K562 treated with DMSO at 1 percent for 48 hours (cell line): ENCODE results near the gene E2F4. TPM values are rescaled to one million over a fixed set of nuclear protein-coding genes. Genes with fewer than 3 reads are reported as not detected.

Experiments used
- total RNA-seq: library from RNA; unstranded; fragments of 300-600 nt; gene quantifications from 2 replicates; pipeline ENCODE4 v1.2.3, GENCODE V29; 2022; ENCODE audit warnings: low replicate concordance; ENCODE audit errors: extremely low read depth

The E2F4 gene
- not detected in 2 replicates for total RNA-seq

GRCh38 chr16:67191995-67192681, at the start of gene E2F4:
Gene E2F4 (plus strand): TSS chr16:67192155. CDS start chr16:67192228, 73 bp downstream.

GRCh38 chr16:67150833-67151396, 41.0 kb upstream of the E2F4 start, which contains the start of gene B3GNT9:
Gene B3GNT9 (minus strand): TSS chr16:67150998. CDS start chr16:67150485, 513 bp downstream.

GRCh38 chr16:67164599-67165061, 27.3 kb upstream of the E2F4 start, which contains the start of gene HSF4:
Gene HSF4 (plus strand): TSS chr16:67164745. CDS start chr16:67164812, 67 bp downstream.

GRCh38 chr16:67170168-67170948, 21.6 kb upstream of the E2F4 start, which contains the start of gene NOL3:
Gene NOL3 (plus strand): TSS chr16:67170538.

GRCh38 chr16:67183627-67184452, 8.1 kb upstream of the E2F4 start, which contains the start of gene MATCAP1:
Gene MATCAP1 (minus strand): TSS chr16:67183963. CDS start chr16:67180610, 3,353 bp downstream.

GRCh38 chr16:67190041-67190440, 1.9 kb upstream of the E2F4 start, which contains the start of gene EXOC3L1:
Gene EXOC3L1 (minus strand): TSS chr16:67190136. CDS start chr16:67189676, 460 bp downstream.

GRCh38 chr16:67199011-67199807, 7.3 kb downstream of the E2F4 start, which contains the start of gene ELMO3:
Gene ELMO3 (plus strand): TSS chr16:67199131. CDS start chr16:67199327, 196 bp downstream.

GRCh38 chr16:67226804-67227566, 35.0 kb downstream of the E2F4 start, which contains the start of gene TMEM208:
Gene TMEM208 (plus strand): TSS chr16:67227130. CDS start chr16:67227219, 89 bp downstream.

GRCh38 chr16:67247192-67248072, 55.5 kb downstream of the E2F4 start, which contains the start of gene FHOD1:
Gene FHOD1 (minus strand): TSS chr16:67247481. CDS start chr16:67247410, 71 bp downstream.

Other genes starting within 250 kb of the E2F4 start
- gene CES3, start 230.9 kb upstream of the E2F4 start, total RNA-seq: not detected in 2 replicates
- gene CES4A, start 203.6 kb upstream of the E2F4 start, total RNA-seq: not detected in 2 replicates
- 506 TPM in 1 of 2 replicates, not detected in the other for gene CBFB, start 163.0 kb upstream of the E2F4 start, total RNA-seq
- not detected in 2 replicates for gene PHAF1, start 82.2 kb upstream of the E2F4 start, total RNA-seq
- gene B3GNT9, start 41.2 kb upstream of the E2F4 start, total RNA-seq: not detected in 2 replicates
- not detected in 2 replicates for gene TRADD, start 32.2 kb upstream of the E2F4 start, total RNA-seq
- gene FBXL8, start 32.2 kb upstream of the E2F4 start, total RNA-seq: not detected in 2 replicates
- not detected in 2 replicates for gene HSF4, start 27.4 kb upstream of the E2F4 start, total RNA-seq
- gene NOL3, start 21.6 kb upstream of the E2F4 start, total RNA-seq: not detected in 2 replicates
- gene MATCAP1, start 8.2 kb upstream of the E2F4 start, total RNA-seq: not detected in 2 replicates
- not detected in 2 replicates for gene EXOC3L1, start 2.0 kb upstream of the E2F4 start, total RNA-seq
- gene ELMO3, start 7.0 kb downstream of the E2F4 start, total RNA-seq: not detected in 2 replicates
- gene TMEM208, start 35.0 kb downstream of the E2F4 start, total RNA-seq: not detected in 2 replicates
- gene FHOD1, start 55.3 kb downstream of the E2F4 start, total RNA-seq: not detected in 2 replicates
- not detected in 2 replicates for gene SLC9A5, start 56.8 kb downstream of the E2F4 start, total RNA-seq
- not detected in 2 replicates for gene PLEKHG4, start 87.4 kb downstream of the E2F4 start, total RNA-seq
- gene KCTD19, start 134.6 kb downstream of the E2F4 start, total RNA-seq: not detected in 2 replicates
- gene LRRC36, start 134.7 kb downstream of the E2F4 start, total RNA-seq: not detected in 2 replicates
- not detected in 2 replicates for gene TPPP3, start 201.3 kb downstream of the E2F4 start, total RNA-seq
- not detected in 2 replicates for gene ZDHHC1, start 224.3 kb downstream of the E2F4 start, total RNA-seq
- not detected in 2 replicates for gene HSD11B2, start 239.0 kb downstream of the E2F4 start, total RNA-seq